GM23338 (cell line): Measurements from ENCODE around the gene ANGPTL7. TPM values are rescaled to one million over a fixed set of nuclear protein-coding genes. Genes with fewer than 3 reads are reported as not detected.

Experiments
- ATAC-seq: fragments of 200-7000 bp; cut with Tn5 transposase; 3 replicates; pipeline ENCODE4 v1.9.1; 2020
- DNase-seq: peaks from one replicate; pipeline ENCODE4 v3.0.0-alpha.2; 2015; ENCODE audit warnings: low spot score
- H2AFZ ChIP-seq: fragments of 200-600 bp; sonication (generic); 2 replicates; pipeline ENCODE4 v1.8.0; 2016; ENCODE audit warnings: antibody characterized with exemption, mild to moderate bottlenecking, moderate library complexity
- H3F3A ChIP-seq: fragments of 200-600 bp; sonication (generic); replicated peaks from 2 replicates; pipeline ENCODE4 v1.8.0; 2017; ENCODE audit warnings: antibody characterized with exemption, mixed run types, low read depth
- H3K27ac ChIP-seq: fragments of 200-600 bp; sonication (generic); 2 replicates; pipeline ENCODE4 v1.6.1; 2016; ENCODE audit warnings: low read depth
- H3K27me3 ChIP-seq: fragments of 200-600 bp; sonication (generic); 2 replicates; pipeline ENCODE4 v1.8.0; 2016; ENCODE audit warnings: mild to moderate bottlenecking, mixed run types, moderate library complexity; ENCODE audit not compliant: insufficient read depth
- H3K36me3 ChIP-seq: fragments of 200-600 bp; sonication (generic); 2 replicates; pipeline ENCODE4 v1.8.0; 2016; ENCODE audit warnings: mild to moderate bottlenecking; ENCODE audit not compliant: insufficient read depth
- H3K4me1 ChIP-seq: fragments of 200-600 bp; sonication (generic); 2 replicates; pipeline ENCODE4 v1.8.0; 2016; ENCODE audit warnings: mild to moderate bottlenecking, moderate library complexity; ENCODE audit not compliant: insufficient read depth
- H3K4me2 ChIP-seq: fragments of 200-600 bp; sonication (generic); 2 replicates; pipeline ENCODE4 v1.7.1; 2017; ENCODE audit warnings: mixed run types
- H3K4me3 ChIP-seq: fragments of 200-600 bp; sonication (generic); 2 replicates; pipeline ENCODE4 v1.6.1; 2016; ENCODE audit warnings: mixed run types
- H3K79me2 ChIP-seq: fragments of 200-600 bp; sonication (generic); replicated peaks from 2 replicates; pipeline ENCODE4 v1.8.0; 2017; ENCODE audit warnings: mild to moderate bottlenecking; ENCODE audit not compliant: insufficient read depth
- H3K9me2 ChIP-seq: fragments of 200-600 bp; sonication (generic); 2 replicates; pipeline ENCODE4 v1.8.0; 2017; ENCODE audit not compliant: insufficient read depth
- H4K20me1 ChIP-seq: fragments of 200-600 bp; sonication (generic); replicated peaks from 2 replicates; pipeline ENCODE4 v1.8.0; 2017; ENCODE audit warnings: mild to moderate bottlenecking; ENCODE audit not compliant: insufficient read depth
- H3K27ac Mint-ChIP-seq: 2 replicates; pipeline ENCODE4 v1.8.0; 2020; ENCODE audit warnings: inconsistent platforms, mild to moderate bottlenecking, moderate library complexity, mixed read lengths
- H3K27me3 Mint-ChIP-seq: 3 replicates; pipeline ENCODE4 v1.8.0; 2022; ENCODE audit warnings: low read depth, mild to moderate bottlenecking, moderate library complexity, mixed read lengths, inconsistent platforms; ENCODE audit not compliant: insufficient read depth, poor library complexity
- H3K36me3 Mint-ChIP-seq: 3 replicates; pipeline ENCODE4 v1.8.0; 2021; ENCODE audit warnings: low read depth, mild to moderate bottlenecking, inconsistent platforms, moderate library complexity, mixed read lengths
- H3K4me1 Mint-ChIP-seq: 3 replicates; pipeline ENCODE4 v1.8.0; 2020; ENCODE audit warnings: mild to moderate bottlenecking, inconsistent platforms, mixed read lengths
- H3K4me3 Mint-ChIP-seq: 3 replicates; pipeline ENCODE4 v1.8.0; 2021; ENCODE audit warnings: moderate library complexity, mild to moderate bottlenecking, inconsistent platforms, mixed read lengths
- H3K9me3 Mint-ChIP-seq: 3 replicates; pipeline ENCODE4 v1.8.0; 2020; ENCODE audit warnings: moderate library complexity, mild to moderate bottlenecking, inconsistent platforms, mixed read lengths
- CREB1 ChIP-seq: fragments of 250-450 bp; sonication (Bioruptor Pico); IDR thresholded peaks from 2 replicates; pipeline ENCODE4 v1.5.0; 2020; ENCODE audit warnings: low read depth, mild to moderate bottlenecking, moderate library complexity
- CTCF ChIP-seq, 2 experiments: fragments of 200-600 bp in 1 of 2; sonication (generic) in 1 of 2; conservative IDR thresholded peaks; 2 replicates each; pipeline versions ENCODE4 v1.5.1 to v1.6.1; 2016 to 2017; ENCODE audit warnings: antibody characterized with exemption in 2 of 2, low read depth in 2 of 2, mild to moderate bottlenecking in 2 of 2, moderate library complexity in 1 of 2
- EZH2 ChIP-seq: fragments of 200-600 bp; sonication (generic); IDR thresholded peaks from one replicate; pipeline ENCODE4 v1.8.0; 2017; ENCODE audit warnings: antibody characterized with exemption, mild to moderate bottlenecking, low read depth; ENCODE audit not compliant: unreplicated experiment
- EZH2phosphoT487 ChIP-seq: fragments of 200-600 bp; sonication (generic); IDR thresholded peaks from one replicate; pipeline ENCODE4 v1.8.1; 2018; ENCODE audit warnings: antibody characterized with exemption; ENCODE audit not compliant: unreplicated experiment
- POLR2AphosphoS5 ChIP-seq: IDR thresholded peaks from 2 replicates; pipeline ENCODE4 v1.6.1; 2016; ENCODE audit warnings: antibody characterized with exemption, low read depth
- REST ChIP-seq: IDR thresholded peaks from one replicate; pipeline ENCODE4 v1.6.1; 2018; ENCODE audit warnings: antibody characterized with exemption; ENCODE audit not compliant: unreplicated experiment
- STAT1 ChIP-seq: IDR thresholded peaks from one replicate; pipeline ENCODE4 v1.6.1; 2016; ENCODE audit warnings: antibody characterized with exemption; ENCODE audit not compliant: unreplicated experiment
- ZNF114 ChIP-seq: fragments of 250-450 bp; sonication (Bioruptor Pico); IDR thresholded peaks from 2 replicates; pipeline ENCODE4 v1.5.0; 2020; ENCODE audit warnings: mild to moderate bottlenecking, moderate library complexity
- ZNF331 ChIP-seq: fragments of 250-450 bp; sonication (Bioruptor Pico); IDR thresholded peaks from 2 replicates; pipeline ENCODE4 v1.5.0; 2020; ENCODE audit warnings: low read depth, mild to moderate bottlenecking, moderate library complexity
- polyA plus RNA-seq: library from polyadenylated mRNA; unstranded; fragments of >200 nt; fragmentation: Nextera tagmentation; extraction: Ambion mirVana; gene quantifications from 2 replicates; pipeline ENCODE4 v1.2.1, GENCODE V29; 2016
- total RNA-seq: library from RNA; depleted of rRNA; stranded (reverse); fragments of >200 nt; shearing (Covaris generic); gene quantifications from 2 replicates; pipeline ENCODE4 v1.2.3, GENCODE V29; 2014
- TF ChIP-seq, protein P1 (sequence below): IDR thresholded peaks from 2 replicates; pipeline ENCODE4 v1.6.1; 2016; ENCODE audit warnings: antibody characterized with exemption

ANGPTL7 gene
- total and polyA plus RNA-seq, 2 experiments from 2014 or later = 0.13 TPM; not detected in 1

DNA sequence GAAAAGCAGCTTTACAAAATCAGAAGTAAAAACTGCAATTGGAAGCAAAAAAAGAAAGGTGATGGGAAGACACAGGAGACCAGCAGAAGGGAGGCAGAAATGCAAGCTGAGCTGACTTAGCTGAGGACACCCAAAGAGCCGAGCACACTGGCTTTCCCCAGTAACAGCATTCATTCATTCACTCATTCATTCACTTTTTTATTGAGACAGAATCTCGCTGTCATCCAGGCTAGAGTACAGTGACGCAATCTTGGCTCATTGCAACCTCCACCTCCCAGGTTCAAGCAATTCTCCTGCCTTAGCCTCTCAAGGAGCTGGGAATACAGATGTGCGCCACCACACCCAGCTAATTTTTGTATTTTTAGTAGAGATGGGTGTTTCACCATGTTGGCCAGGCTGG is 8.2 kb downstream of the ANGPTL7 start:
- DNase-seq (no peak), ATAC-seq (no peak)
- TF ChIP-seq CTCF (conservative IDR thresholded peaks at IDR 0.05; ENCODE audit: low read depth in 2 of 2) = no peak
- no peak for TF ChIP-seq STAT1
- no peak for TF ChIP-seq ZNF114 (CRISPR knock-in tag)
- TF ChIP-seq EZH2 = no peak
- TF ChIP-seq, protein P1, sequence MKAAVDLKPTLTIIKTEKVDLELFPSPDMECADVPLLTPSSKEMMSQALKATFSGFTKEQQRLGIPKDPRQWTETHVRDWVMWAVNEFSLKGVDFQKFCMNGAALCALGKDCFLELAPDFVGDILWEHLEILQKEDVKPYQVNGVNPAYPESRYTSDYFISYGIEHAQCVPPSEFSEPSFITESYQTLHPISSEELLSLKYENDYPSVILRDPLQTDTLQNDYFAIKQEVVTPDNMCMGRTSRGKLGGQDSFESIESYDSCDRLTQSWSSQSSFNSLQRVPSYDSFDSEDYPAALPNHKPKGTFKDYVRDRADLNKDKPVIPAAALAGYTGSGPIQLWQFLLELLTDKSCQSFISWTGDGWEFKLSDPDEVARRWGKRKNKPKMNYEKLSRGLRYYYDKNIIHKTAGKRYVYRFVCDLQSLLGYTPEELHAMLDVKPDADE = no peak
- TF ChIP-seq REST = no peak
- TF ChIP-seq ZNF331 = no peak
- no peak for TF ChIP-seq POLR2AphosphoS5
- H2AFZ ChIP-seq = no peak overlapping the region
- H4K20me1 ChIP-seq = peaks cover 4% of the 10 kb centered on the region; the same call in 1 of the 2 replicates
- H3K4me3 Mint-ChIP-seq = no peak overlapping the region
- H3K36me3 Mint-ChIP-seq = peaks cover 54% of the 10 kb centered on the region
- H3K9me3 Mint-ChIP-seq = no peaks in the 10 kb centered on the region
- H3K79me2 ChIP-seq = no peaks in the 10 kb centered on the region
- H3K4me1 ChIP-seq = no peaks in the 10 kb centered on the region
- peaks cover 3% of the 10 kb centered on the region for H3K27me3 Mint-ChIP-seq
- no peaks in the 10 kb centered on the region for H3K27me3 ChIP-seq
- H3K4me3 ChIP-seq = no peak overlapping the region
- no peak overlapping the region for H3K27ac ChIP-seq
- no peak overlapping the region for H3K4me2 ChIP-seq
- H3F3A ChIP-seq = no peaks in the 10 kb centered on the region
- no peaks in the 10 kb centered on the region for H3K4me1 Mint-ChIP-seq
- peak overlapping the region; percentile 30; the same call in 1 of the 2 replicates for H3K27ac Mint-ChIP-seq
- H3K36me3 ChIP-seq = peaks cover 39% of the 10 kb centered on the region
- no peaks in the 10 kb centered on the region for H3K9me2 ChIP-seq

DNA sequence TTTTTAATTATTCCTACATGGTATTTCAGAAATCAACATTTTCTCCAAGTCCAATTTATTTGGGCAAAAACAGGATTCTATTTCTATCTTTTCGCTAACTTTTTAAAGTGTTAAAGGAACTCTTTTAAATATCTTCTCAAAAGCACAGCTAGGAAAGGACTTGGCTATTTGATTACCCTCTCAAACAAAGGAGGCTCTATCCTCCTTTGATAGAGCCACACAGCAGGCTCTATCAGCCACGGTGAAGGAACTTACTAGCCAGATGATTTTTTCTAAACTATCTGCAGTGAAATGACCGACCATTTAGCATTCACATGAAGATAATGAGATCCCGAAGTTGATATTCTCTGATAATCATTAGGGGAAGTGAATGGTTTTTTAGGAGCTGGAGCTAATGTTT is 9.1 kb downstream of the ANGPTL7 start:
- Histone ChIP-seq H3K79me2 (no peaks in the 10 kb centered on the region), H3K27ac (no peak overlapping the region), H4K20me1 (peaks cover 4% of the 10 kb centered on the region; the same call in 1 of the 2 replicates), H3K4me2 (no peak overlapping the region), H3K4me3 (no peak overlapping the region), H3K27me3 (no peaks in the 10 kb centered on the region), H3K4me1 (no peaks in the 10 kb centered on the region), H3F3A (no peaks in the 10 kb centered on the region), H3K9me2 (no peaks in the 10 kb centered on the region), H3K36me3 (peaks cover 39% of the 10 kb centered on the region), H2AFZ (no peak overlapping the region)
- no peaks in the 10 kb centered on the region for H3K9me3 Mint-ChIP-seq
- H3K36me3 Mint-ChIP-seq = peaks cover 49% of the 10 kb centered on the region
- H3K27ac Mint-ChIP-seq = no peak overlapping the region
- no peaks in the 10 kb centered on the region for H3K4me1 Mint-ChIP-seq
- peaks cover 3% of the 10 kb centered on the region for H3K27me3 Mint-ChIP-seq
- no peak for TF ChIP-seq STAT1
- no peak for TF ChIP-seq ZNF331
- no peak for TF ChIP-seq POLR2AphosphoS5
- TF ChIP-seq EZH2 = no peak
- TF ChIP-seq CREB1 = no peak
- TF ChIP-seq EZH2phosphoT487 = no peak
- DNase-seq = no peak
- no peak for ATAC-seq
- H3K4me3 Mint-ChIP-seq = no peak overlapping the region
